ENCODE data around the gene BTNL9.
"Not testable (repeated sequence)": the region's sequence is repeated elsewhere in the genome, so short reads cannot be mapped to it uniquely, and the experiment has no call there.

The BTNL9 gene

GRCh38 chr5:181063514-181063913 is 23.4 kb downstream of the BTNL9 start:
- no peak for DNase-seq

- no peak for DNase-seq
Observed at GRCh38 chr5:181064987-181065386, 24.9 kb downstream of the BTNL9 start.

GRCh38 chr5:181069767-181070491 is 29.9 kb downstream of the BTNL9 start:
- DNase-seq: no peak

- no peak for DNase-seq
Observed at GRCh38 chr5:181070523-181070922, 30.5 kb downstream of the BTNL9 start.

- DNase-seq: no peak
Observed at GRCh38 chr5:181071257-181071656, 31.2 kb downstream of the BTNL9 start.

GRCh38 chr5:181076920-181077319 is 36.9 kb downstream of the BTNL9 start:
- no peak for DNase-seq

DNA sequence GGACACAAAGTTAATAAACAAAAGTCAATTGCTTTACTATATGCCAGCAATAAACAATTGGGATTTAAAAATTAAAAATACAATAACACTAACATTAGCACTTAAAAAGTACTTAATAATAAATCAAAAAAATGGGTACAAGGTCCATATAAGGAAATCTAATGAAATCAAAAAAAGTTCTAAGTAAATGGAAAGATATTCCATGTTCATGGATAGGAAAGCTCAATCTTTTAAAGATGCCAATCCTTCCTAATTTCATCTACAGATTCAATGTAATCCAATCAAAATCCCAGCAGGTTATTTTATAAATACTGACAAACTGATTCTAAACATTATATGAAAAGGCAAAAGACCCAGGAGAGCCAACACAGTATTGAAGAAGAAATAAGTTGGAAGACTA is 41.9 kb downstream of the BTNL9 start:
- DNase-seq: no peak

DNA sequence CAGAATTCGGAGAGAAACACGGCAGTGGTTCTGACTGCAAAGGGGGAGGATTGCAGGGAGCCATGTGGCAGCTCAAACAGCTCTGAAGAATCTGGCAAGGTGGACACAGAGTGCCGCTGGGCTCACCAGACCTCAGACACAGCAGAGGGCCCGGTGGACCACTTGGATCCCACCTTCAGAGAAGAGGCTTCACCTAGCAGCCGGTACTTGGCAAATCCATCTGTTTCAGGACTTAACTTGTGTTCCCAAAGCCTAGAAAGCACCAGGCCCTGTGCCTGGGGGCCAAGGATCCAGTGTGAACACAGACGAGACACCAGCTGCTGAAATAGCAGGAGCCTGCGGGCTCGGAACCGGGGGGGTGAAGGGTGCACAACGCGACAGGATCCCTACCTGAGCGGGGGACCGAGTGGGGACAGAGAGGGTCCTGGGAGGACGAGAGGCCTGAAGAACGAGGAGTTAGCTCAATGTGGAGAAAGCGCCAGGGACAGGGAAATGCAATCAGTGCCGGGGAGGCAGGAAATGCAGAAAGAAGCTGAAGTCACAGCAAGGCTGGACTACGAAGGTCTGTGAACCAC is 44.6 kb downstream of the BTNL9 start:
- DNase-seq: no peak

DNA sequence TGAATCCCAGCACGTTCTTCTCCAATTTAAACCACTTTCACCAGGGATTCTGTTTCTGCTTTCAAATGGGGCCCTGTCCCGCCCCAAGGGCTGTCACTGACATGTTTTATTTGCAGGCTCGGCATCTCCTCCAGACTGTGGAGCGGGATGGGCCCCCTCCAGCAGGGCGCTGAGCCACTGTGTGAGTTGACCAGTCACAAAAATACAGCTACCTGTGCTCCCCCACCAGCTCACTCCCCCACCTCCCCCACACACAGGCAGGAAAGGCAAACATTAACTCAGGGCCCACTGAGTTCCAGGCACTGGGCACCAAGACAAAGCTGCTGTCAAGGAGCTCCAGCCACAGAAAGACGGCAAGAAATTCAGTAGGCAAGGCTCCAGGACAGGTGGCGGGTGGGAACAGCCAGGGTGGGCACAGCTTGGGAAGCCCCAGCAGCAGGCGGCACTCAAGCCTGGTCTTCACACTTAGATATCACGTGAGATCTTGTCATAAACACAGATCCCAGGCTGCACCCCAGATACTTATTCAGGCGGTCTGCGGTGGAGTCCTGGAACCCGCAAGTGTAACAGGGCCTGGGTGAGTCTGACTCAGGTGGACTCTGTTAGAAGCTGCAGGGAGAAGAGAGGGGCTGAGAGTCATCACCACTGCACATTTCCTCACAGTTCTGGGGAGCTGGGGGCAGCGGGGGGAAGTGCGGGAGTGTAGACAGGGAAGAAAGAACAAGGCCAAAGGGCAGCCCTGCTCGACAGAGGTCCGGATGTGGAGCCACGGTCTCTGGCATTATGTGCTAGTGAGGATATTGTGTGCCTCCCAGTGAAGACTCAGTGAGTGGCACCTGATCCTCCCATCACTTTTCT is 46.2 kb downstream of the BTNL9 start:
- DNase-seq: no peak

- DNase-seq: no peak
Observed at GRCh38 chr5:181086884-181087205, 46.8 kb downstream of the BTNL9 start.

DNA sequence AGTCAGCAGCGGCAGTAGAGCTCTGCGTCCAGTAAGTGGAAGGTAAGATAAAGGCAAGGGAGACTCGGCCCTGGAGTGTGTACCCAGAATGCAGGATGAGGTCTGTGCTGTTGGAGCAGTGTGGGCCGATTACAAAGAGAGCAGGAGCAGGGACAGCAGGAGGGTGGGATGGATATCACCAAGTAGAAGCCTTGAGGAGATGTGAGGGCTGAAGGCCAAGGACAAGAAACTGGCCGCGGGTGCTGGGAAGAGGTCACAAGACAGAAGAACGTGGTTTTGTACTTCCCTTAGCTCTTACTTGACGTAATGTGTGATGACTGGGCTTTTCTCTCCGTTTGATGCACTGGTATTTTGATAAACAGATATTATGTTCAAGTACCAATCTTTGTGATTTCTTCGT is 47.2 kb downstream of the BTNL9 start:
- no peak for DNase-seq

GRCh38 chr5:181088289-181088688 is 48.2 kb downstream of the BTNL9 start:
- no peak for DNase-seq

DNA sequence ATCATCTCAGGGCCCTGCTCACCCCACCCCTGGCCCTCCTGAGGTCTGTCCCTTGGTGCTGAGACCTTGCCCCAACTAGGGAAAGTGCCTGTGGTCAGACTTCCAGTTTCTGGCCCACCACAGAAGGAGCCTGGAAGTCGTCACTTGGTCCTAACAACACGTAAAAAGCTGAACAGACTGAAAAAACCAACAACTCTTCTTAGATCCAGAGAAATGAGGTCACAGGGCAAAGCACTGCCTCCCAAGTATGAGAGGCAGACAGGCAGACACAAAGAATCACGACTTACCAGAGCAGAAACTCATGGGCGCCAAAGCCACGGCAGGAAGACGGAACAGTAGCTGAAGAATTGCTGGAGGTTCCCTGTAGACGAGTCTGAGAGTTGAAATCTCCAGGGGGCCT is 52.4 kb downstream of the BTNL9 start:
- DNase-seq: no peak

DNA sequence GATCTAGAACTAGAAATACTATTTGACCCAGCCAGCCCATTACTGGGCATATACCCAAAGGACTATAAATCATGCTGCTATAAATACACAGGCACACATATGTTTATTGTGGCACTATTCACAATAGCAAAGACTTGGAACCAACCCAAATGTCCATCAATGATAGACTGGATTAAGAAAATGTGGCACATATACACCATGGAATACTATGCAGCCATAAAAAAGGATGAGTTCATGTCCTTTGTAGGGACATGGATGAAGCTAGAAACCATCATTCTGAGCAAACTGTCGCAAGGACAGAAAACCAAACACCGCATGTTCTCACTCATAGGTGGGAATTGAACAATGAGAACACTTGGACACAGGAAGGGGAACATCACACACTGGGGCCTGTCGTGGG is 55.1 kb downstream of the BTNL9 start:
- DNase-seq: not testable (repeated sequence)

DNA sequence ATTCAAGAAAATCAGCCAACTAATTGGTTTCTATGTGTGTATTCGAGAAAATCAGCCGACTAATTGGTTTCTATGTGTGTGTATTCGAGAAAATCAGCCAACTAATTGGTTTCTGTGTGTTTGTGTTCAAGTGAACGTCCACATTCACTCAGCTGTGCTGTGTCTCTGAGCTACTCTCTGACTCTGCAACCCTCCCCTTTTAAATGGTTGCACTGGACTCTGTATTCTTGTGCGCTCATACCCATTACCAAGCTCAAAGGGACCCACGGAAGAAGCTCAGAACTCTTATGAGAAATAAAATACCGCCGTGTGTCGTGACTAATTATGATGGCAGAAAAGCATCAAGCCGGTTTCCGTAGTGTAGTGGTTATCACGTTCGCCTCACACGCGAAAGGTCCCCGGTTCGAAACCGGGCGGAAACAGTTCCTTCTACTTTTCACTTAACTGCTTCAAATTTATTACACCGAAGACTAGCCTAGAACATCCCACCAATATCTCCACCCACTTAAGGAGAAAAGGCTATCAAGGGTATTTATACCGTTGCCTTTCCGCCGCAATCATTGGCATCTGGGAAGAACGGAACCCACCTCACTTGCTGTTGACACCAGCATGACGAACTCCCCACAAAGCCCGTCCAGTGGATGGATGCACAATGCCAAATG is 56.8 kb downstream of the BTNL9 start:
- not testable (repeated sequence) for DNase-seq

DNA sequence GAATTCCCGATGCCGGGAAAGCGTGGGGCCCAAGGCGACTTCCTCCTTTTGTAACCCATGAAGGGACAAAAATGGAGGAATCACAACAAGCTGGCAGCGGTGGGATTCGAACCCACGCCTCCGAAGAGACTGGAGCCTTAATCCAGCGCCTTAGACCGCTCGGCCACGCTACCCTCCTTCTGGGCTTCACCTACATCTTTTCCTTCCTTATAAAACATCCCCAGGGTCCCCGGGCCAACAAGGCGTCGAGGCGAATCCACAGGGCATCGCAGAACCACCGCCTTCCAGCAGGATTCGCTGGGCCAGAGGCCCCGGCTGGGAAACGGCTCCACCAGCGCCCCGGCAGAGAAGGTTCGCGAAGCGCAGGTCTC is 57.3 kb downstream of the BTNL9 start:
- not testable (repeated sequence) for DNase-seq

GRCh38 chr5:181097759-181098491 is 57.9 kb downstream of the BTNL9 start:
- DNase-seq: not testable (repeated sequence)

- no peak for DNase-seq
Observed at GRCh38 chr5:181098762-181099601, 58.9 kb downstream of the BTNL9 start.

GRCh38 chr5:181099602-181100086 is 59.6 kb downstream of the BTNL9 start:
- peak; percentile 28 for DNase-seq

DNA sequence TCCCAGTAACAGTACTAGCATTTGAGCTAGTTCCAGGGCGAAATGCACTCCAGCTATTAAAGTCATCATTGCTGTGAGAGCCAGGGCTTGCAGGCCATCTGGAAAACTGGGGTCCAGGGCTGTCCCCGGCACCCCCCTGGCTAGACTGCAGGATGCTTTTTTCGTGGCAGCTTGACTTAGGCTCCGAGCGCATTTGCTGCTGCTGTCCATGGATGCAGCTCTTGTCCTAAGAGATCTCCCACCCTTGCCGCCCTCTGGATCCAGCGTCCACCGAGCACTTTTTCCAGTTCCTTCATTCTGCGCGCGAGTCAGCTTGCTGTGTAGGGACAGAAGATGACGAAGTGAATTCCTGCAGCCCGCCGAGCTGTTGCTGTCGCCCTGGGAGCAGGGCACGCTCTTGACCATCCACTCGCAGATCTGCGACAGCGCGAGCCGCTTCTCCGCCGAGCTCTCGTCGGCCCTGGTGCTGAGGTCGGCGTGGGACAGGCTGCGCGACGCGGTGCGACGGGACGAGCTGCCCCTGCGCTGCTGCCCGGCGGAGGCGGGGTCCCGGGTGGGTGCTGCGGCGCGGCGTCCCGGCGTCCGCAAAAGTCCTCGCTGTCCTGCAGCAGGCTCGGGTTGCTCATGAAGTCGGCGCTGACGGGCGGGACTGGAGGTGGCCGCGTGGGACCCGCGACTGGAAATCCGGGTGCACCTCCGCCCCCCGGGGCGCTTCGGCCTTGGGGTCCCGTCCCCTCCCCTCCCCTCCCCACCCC is 60.2 kb downstream of the BTNL9 start:
- DNase-seq: peak; percentile 72

All from retina (tissue), 1 donor.